GM06990 (cell line): ENCODE results near the gene PPP1R12B.
"Not testable (repeated sequence)": the region's sequence is repeated elsewhere in the genome, so short reads cannot be mapped to it uniquely, and the experiment has no call there.

Experiments
- DNase-seq: peaks from one replicate; pipeline ENCODE4 v3.0.0-alpha.2; 2011; ENCODE audit not compliant: insufficient read length; ENCODE audit errors: extremely low read depth
- H3K27me3 ChIP-seq: replicated peaks from 2 replicates; pipeline ENCODE4 v1.6.0; 2011; ENCODE audit warnings: low read length; ENCODE audit not compliant: control insufficient read depth, insufficient read depth
- H3K36me3 ChIP-seq: 2 replicates; pipeline ENCODE4 v1.5.1; 2011; ENCODE audit warnings: low read length; ENCODE audit not compliant: control insufficient read depth, insufficient read depth
- H3K4me3 ChIP-seq: replicated peaks from 2 replicates; pipeline ENCODE4 v1.5.1; 2011; ENCODE audit warnings: low read depth, mild to moderate bottlenecking, control low read depth, low read length
- TF ChIP-seq, protein P1 (sequence below): IDR thresholded peaks from 2 replicates; pipeline ENCODE4 v1.5.1; 2011; ENCODE audit warnings: low read length, control low read depth, mild to moderate bottlenecking, inconsistent platforms; ENCODE audit not compliant: insufficient read depth, poor library complexity, severe bottlenecking

The PPP1R12B gene

DNA sequence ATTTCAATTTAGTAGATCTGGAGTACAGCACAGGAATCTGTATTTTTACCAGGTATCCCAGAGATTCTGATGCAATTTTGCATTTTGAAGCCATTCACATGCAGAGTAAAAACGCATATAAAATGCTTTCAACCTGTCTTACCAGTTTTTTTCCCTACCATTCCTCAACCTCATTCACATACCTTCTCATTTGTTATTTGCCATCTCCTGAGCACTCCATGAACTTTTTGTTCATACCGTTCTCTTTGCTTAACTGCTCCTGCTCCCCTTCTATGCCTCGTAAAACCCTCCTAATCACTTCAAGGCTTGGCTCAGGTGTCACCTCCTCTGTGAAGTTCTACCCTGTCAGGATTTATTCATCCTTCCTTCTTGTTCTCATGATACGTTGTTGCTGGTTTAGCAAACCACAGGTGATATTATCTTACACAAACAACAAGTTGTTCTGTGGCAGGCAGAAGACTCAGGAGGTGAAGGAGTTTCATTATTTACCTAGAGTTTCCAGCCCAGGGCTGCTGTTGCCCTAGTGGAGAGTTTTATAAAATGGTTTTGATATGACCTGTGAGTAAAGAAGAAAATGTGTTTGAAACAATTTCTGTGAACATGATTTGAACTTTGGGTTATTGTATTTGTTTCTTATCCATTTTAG is 31.5 kb downstream of the PPP1R12B start:
- H3K27me3 ChIP-seq, DNase-seq, H3K4me3 ChIP-seq, H3K36me3 ChIP-seq: not testable (repeated sequence)
- TF ChIP-seq, protein P1, sequence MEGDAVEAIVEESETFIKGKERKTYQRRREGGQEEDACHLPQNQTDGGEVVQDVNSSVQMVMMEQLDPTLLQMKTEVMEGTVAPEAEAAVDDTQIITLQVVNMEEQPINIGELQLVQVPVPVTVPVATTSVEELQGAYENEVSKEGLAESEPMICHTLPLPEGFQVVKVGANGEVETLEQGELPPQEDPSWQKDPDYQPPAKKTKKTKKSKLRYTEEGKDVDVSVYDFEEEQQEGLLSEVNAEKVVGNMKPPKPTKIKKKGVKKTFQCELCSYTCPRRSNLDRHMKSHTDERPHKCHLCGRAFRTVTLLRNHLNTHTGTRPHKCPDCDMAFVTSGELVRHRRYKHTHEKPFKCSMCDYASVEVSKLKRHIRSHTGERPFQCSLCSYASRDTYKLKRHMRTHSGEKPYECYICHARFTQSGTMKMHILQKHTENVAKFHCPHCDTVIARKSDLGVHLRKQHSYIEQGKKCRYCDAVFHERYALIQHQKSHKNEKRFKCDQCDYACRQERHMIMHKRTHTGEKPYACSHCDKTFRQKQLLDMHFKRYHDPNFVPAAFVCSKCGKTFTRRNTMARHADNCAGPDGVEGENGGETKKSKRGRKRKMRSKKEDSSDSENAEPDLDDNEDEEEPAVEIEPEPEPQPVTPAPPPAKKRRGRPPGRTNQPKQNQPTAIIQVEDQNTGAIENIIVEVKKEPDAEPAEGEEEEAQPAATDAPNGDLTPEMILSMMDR: peak; percentile 7

DNA sequence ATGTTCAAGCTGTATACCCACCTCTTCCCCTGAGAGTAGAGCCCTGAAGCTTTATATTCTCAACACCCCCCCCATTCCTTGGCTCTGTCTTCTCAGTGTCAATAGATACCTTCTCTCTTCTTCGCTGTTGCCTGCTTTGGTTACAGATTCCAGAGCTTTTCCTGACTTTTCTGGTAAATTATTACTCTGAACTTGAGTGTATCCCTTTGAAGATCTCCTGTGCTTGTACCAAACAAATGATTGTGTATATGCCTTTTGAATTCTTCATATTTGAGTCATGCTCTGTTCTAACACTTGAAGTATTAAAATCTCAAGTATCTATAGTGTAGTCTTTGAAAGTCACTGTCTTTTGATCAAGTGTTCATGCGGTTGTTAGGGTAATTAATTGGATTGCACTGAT is 32.0 kb downstream of the PPP1R12B start:
- H3K27me3 ChIP-seq, DNase-seq, H3K36me3 ChIP-seq, H3K4me3 ChIP-seq: not testable (repeated sequence)

DNA sequence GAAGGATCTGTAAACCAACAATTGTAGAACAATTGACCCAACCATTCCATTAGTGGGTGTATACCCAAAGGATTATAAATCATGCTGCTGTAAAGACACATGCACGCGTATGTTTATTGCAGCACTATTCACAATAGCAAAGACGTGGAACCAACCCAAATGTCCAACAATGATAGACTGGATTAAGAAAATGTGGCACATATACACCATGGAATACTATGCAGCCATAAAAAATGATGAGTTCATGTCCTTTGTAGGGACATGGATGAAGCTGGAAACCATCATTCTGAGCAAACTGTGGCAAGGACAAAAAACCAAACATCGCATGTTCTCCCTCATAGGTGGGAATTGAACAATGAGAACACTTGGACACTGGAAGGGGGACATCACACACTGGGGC is 33.4 kb downstream of the PPP1R12B start:
- DNase-seq, H3K27me3 ChIP-seq, H3K36me3 ChIP-seq, H3K4me3 ChIP-seq: not testable (repeated sequence)

DNA sequence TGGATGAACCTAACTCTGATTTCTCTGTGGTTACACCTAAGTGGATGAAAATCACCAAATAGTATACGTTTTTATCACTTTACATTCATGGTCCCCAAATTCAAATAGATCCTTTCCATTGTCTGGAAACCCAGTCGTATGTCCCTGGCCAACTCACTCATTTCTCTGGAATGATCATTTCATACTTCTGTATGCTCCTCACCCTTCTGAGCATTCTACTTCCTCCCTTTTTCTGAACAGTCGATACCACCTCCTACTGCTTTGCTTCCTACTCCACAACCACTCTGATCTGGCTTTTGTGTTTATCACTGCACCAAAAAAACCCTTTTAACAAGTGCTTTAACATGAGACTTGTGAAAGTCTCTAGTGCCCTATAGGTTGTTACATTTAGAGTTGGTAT is 47.3 kb downstream of the PPP1R12B start:
- H3K36me3 ChIP-seq, H3K4me3 ChIP-seq, DNase-seq, H3K27me3 ChIP-seq: not testable (repeated sequence)

DNA sequence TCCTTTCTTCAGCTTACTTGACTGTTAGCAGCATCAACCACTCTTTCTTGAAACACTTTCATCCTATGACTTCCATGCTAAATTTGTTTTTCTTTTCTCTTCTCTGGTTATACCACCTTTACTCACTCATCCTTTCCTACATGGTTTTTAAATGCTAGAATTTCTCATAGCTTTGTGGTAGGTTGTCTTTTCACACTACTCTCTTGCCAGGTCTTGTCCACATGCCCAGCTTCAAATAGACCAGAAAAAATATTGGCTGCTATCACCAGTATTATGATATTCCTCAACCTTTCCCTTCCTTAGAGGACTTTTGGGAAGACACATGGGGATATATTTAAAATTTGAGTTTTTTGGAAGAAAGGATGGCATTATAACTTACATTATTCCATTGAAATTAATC is 48.8 kb downstream of the PPP1R12B start:
- DNase-seq: no peak
- Histone ChIP-seq H3K27me3 (no peaks in the 10 kb centered on the region), H3K4me3 (no peak overlapping the region), H3K36me3 (no peaks in the 10 kb centered on the region)
- TF ChIP-seq, protein P1: no peak

DNA sequence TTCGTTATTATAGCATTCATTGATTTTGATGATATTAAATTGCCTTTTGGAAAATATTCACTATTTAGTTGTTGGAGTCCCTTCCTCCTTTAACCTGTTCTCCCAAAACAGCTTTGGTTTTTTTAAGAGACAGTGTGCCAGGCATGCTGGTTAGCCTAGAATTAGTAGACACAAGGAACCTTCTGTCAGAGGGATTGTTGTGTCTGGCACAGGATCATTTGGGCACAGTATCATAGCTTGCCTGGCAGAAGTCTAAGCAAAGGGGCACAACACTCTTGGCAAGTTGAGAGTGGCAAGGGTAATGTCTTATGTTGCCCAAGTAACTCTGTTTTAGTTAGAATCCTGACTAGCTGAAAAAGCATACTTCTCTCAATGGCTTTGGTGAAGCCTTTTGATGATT is 49.9 kb downstream of the PPP1R12B start:
- H3K27me3 ChIP-seq, H3K4me3 ChIP-seq, DNase-seq, H3K36me3 ChIP-seq: not testable (repeated sequence)

DNA sequence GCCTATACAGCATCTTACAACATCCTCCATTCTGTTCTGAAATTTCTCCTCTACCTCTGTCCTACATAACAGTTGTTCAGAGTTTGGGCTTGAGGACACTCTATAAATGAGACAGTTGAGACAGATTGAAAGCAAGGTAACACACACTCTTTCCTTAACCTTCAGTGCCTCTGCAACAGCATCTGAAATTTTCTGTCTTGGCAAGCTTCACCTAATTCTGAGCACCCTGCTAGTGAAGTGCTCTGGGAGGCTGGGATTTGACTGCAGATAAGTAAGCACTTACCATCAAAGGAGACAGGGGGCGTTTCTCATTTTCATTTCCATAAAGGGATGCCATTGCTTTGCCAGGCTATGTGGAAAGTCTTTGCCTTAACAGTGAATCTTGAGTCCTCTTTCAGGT is 53.3 kb downstream of the PPP1R12B start:
- not testable (repeated sequence) for H3K36me3 ChIP-seq, H3K4me3 ChIP-seq, H3K27me3 ChIP-seq, DNase-seq

DNA sequence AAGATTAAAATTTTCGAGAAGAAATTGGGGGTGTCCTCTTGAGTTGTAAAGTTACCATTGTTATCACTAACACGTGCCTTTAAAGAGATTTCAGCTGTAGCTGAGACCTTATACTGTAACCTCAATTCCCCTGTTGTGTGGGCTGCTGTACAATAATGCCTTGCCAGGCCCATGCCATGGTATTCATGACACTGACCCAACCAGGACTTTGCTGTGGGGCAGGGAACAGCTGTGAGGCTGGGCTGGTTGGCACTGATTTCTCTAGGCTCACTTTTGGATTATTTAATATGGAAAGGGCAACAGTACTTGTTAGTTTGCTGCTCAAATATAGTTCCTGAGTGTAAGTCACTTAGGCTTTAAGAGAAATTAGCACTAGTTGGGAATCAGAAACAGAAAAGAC is 54.9 kb downstream of the PPP1R12B start:
- DNase-seq: not testable (repeated sequence)

DNA sequence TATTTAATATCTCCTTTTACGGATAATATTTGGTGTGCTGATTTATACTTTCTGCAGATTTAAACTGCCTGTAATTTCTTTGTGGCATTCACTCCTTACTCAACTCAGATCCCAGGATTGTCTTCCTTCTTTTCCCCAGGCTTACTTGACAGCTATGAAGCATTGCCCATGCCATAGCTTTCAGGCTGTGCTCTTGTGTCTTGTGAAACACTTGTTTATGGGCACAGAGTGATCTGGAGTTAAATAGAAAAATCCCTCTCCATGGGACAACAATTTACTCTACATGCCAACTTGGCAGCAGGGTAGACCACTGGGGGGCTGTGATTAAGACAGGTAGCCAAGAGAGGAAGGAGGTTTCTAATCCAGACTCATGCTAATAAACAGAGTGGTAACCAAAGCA is 57.4 kb downstream of the PPP1R12B start:
- H3K36me3 ChIP-seq: no peaks in the 10 kb centered on the region
- no peak overlapping the region for H3K4me3 ChIP-seq
- TF ChIP-seq, protein P1: no peak
- no peak for DNase-seq
- no peaks in the 10 kb centered on the region for H3K27me3 ChIP-seq

More for the DNA sequence above, 54.9 kb downstream of the PPP1R12B start:
- not testable (repeated sequence) for H3K36me3 ChIP-seq, H3K4me3 ChIP-seq, H3K27me3 ChIP-seq

DNA sequence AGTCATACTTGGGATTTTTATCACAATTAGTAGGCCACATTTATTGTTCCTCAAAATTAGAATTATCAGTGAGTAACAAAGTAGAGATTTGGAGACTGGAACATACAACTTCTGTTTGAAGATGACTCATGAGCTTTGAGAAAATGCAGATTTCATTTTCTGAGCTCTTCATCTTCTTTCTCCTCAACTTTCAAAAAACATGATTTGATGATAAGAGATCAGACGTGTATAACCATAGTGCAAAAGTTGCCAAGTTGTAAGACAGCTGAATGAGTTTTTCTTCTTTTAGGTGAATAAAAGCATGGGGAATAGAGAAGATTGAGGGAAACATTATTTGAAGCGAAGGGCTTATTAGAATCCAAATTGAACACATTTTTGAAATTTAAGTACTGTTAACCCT is 58.4 kb downstream of the PPP1R12B start:
- H3K4me3 ChIP-seq, DNase-seq, H3K27me3 ChIP-seq, H3K36me3 ChIP-seq: not testable (repeated sequence)

DNA sequence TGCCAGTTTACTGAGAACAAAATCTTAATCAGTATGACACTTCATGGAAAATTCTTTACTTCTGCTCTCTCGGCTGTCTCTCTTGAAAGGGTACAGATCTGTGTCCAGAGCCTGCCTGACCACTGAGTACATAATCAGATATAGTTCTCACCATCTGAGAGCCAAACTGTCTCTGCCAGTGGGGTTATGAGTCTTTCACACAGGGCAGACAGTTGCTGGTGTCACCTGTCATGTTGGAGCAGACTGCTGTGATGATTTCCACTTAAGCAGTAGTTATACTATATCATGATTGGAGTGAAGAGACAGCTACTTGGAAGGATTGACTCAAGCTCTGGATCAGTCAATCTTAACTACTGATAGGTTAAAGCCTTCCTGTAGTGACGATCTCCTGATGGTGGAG is 58.9 kb downstream of the PPP1R12B start:
- not testable (repeated sequence) for DNase-seq, H3K27me3 ChIP-seq

DNA sequence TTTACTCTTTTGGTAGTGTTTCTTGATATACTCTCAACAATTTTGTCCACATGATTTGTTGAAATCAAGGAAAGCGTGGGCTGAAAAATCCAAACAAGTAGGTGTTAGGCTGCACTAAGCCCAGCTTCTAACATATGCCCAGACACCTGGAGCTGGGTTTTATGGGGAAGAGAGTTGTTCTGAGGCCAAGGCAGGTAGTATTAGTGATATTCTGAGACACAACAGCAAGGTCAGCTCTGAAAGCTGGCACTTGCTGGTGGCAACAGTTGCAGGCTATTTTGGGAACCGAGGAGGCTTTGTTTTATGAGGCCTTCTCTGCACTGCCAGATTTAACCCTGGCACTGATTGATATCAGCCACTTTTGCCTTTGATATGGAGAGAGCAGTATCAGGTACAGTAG is 61.8 kb downstream of the PPP1R12B start:
- not testable (repeated sequence) for DNase-seq, H3K36me3 ChIP-seq, H3K4me3 ChIP-seq, H3K27me3 ChIP-seq

More for the DNA sequence above, 58.9 kb downstream of the PPP1R12B start:
- not testable (repeated sequence) for H3K36me3 ChIP-seq, H3K4me3 ChIP-seq
